Inferior parietal cortex (tissue), 1 donor: ENCODE data around the gene E4F1.

Experiments
- DNase-seq: peaks from one replicate; pipeline ENCODE4 v3.0.0-alpha.2; 2016; ENCODE audit errors: extremely low spot score

The E4F1 gene

GRCh38 chr16:2273931-2274330, 50.5 kb downstream of the E4F1 start:
- no peak for DNase-seq

GRCh38 chr16:2275476-2276367, 52.3 kb downstream of the E4F1 start:
- DNase-seq, result no peak

- DNase-seq, result no peak
Measured at GRCh38 chr16:2276368-2277195, 53.2 kb downstream of the E4F1 start.

GRCh38 chr16:2277466-2278271, 54.3 kb downstream of the E4F1 start:
- DNase-seq, result no peak

GRCh38 chr16:2278272-2278608, 54.8 kb downstream of the E4F1 start:
- DNase-seq, result no peak

GRCh38 chr16:2278956-2279800, 55.8 kb downstream of the E4F1 start:
- peak; percentile 32 for DNase-seq

GRCh38 chr16:2280461-2280860, 57.1 kb downstream of the E4F1 start:
- DNase-seq, result no peak

- DNase-seq, result no peak
Measured at GRCh38 chr16:2280981-2281542, 57.7 kb downstream of the E4F1 start.

- DNase-seq, result no peak
Measured at GRCh38 chr16:2282262-2282661, 58.9 kb downstream of the E4F1 start.

GRCh38 chr16:2282866-2283555, 59.6 kb downstream of the E4F1 start:
- DNase-seq, result no peak

- no peak for DNase-seq
Measured at GRCh38 chr16:2284001-2284770, 60.8 kb downstream of the E4F1 start.

GRCh38 chr16:2284797-2285576, 61.6 kb downstream of the E4F1 start:
- DNase-seq, result no peak
